Coronary artery (tissue), 2 donors: ENCODE measurements around the gene GTPBP10.

ENCODE experiments used
- DNase-seq: peaks from one replicate; pipeline ENCODE4 v3.0.0-alpha.2; 2017; ENCODE audit warnings: low spot score
- H3K27ac ChIP-seq, 2 donors: fragments of 200-600 bp; sonication (generic); one replicate each; pipeline ENCODE4 v1.5.1; 2016 to 2019
- H3K4me3 ChIP-seq: fragments of 200-600 bp; sonication (generic); 2 replicates; pipeline ENCODE4 v1.5.1; 2016; ENCODE audit warnings: mild to moderate bottlenecking, moderate library complexity
- CTCF ChIP-seq: fragments of 200-600 bp; sonication (generic); IDR thresholded peaks from one replicate; pipeline ENCODE4 v1.5.1; 2019; ENCODE audit warnings: antibody characterized with exemption

Gene GTPBP10

GRCh38 chr7:90411510-90411909 lies 65.0 kb downstream of the GTPBP10 start:
- no peak overlapping the region for H3K4me3 ChIP-seq
- no peak for TF ChIP-seq CTCF
- DNase-seq, result no peak
- H3K27ac ChIP-seq, result no peak overlapping the region

DNA sequence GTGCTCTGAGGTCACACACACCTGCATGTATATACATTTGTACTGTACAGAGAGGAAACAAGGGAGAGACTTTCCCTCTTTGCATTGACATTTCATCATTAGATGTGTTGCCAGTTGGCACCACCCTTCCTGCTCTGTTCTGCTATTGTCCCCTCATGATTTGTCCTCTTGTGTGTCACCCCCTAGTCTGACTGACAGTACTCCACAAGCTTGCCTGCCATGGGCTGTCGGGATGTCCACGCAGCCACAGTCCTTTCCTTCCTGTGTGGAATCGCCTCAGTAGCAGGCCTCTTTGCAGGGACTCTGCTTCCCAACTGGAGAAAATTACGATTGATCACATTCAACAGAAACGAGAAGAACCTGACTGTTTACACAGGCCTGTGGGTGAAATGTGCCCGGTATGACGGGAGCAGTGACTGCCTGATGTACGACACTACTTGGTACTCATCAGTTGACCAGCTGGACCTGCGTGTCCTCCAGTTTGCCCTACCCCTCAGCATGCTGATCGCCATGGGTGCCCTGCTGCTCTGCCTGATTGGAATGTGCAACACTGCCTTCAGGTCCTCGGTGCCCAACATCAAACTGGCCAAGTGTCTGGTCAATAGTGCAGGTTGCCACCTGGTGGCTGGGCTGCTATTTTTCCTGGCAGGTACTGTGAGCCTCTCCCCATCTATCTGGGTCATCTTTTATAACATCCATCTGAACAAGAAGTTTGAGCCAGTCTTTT lies 66.1 kb downstream of the GTPBP10 start:
- Histone ChIP-seq H3K27ac (no peak overlapping the region), H3K4me3 (no peak overlapping the region)
- DNase-seq, result no peak
- no peak for TF ChIP-seq CTCF

- TF ChIP-seq CTCF, result no peak
- H3K27ac ChIP-seq, result no peak overlapping the region
- H3K4me3 ChIP-seq, result no peak overlapping the region
- no peak for DNase-seq
These were observed 66.6 kb downstream of the GTPBP10 start for GRCh38 chr7:90413185-90413528.

- no peak for TF ChIP-seq CTCF
- DNase-seq, result no peak
- Histone ChIP-seq H3K4me3 (no peak overlapping the region), H3K27ac (no peak overlapping the region)
These were observed 75.1 kb downstream of the GTPBP10 start for GRCh38 chr7:90421651-90422050.

DNA sequence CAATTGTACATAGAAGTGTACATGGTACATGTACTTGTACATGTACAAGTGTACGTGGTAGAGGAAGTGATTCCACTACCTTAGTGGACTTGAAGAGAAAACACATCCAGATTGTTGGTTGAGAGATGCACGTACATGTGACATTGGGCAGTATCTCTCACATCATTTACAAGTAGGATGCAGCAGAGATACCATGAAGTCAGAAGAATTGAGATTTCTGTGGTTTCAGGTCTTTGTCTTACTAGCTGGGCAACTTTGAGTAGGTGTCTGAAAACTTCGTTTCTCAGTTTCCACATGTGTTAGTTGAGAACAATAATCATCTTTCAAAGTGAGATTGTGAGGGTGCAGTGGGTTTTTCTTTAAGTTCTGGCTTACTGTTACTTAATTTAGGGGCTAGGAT lies 78.2 kb downstream of the GTPBP10 start:
- DNase-seq, result no peak
- Histone ChIP-seq H3K27ac (no peak overlapping the region), H3K4me3 (no peak overlapping the region)
- no peak for TF ChIP-seq CTCF

- no peak overlapping the region for H3K27ac ChIP-seq
- DNase-seq, result no peak
- no peak overlapping the region for H3K4me3 ChIP-seq
- no peak for TF ChIP-seq CTCF
These were observed 78.9 kb downstream of the GTPBP10 start for GRCh38 chr7:90425376-90425775.

DNA sequence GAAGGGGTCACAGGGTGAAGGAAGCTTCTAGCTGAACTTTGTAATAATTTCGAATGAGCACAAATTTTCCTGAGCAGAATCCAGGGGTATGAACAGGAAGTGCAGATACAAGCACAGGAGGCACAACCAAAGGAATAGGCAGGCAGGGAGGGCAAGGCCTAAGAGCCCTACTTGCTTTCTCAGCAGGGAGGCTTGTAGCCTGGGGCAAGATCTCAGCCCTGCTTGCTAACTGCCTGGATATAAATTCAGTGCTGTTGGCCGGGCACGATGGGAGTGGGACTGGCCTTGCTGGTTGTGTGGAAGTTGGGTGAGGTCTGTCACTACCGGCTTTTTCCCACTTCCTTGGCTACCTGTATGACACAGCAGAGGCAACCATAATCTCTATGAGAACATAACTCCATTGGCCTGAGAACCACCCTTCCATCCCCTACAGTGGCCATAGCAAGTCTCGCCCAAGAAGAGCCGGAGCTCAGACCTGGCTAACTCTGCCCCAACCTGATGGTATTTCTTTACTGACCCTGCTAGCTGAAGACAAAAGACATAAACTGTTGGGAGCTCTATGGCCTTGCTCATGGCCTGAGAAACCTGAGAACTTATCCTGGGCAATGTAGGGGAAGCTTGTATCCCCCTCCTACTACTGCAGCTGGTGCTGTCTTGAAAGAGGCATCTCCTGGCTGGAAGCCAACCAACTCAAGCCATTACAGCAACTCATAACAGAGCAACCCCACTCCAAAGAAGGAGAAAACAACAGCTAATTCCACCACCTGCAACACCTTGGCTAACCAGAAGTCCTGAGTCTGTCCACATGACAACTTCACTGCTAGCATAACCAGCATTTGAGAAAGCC lies 84.3 kb downstream of the GTPBP10 start:
- Histone ChIP-seq H3K4me3 (no peak overlapping the region), H3K27ac (no peak overlapping the region)
- TF ChIP-seq CTCF, result no peak
- DNase-seq, result no peak
